Measurements from ENCODE around the gene ACER3. TPM values are rescaled to one million over a fixed set of nuclear protein-coding genes. Genes with fewer than 3 reads are reported as not detected.

Gene ACER3
- total RNA-seq, 1 donor from 2014 or later = 25.7 TPM

DNA sequence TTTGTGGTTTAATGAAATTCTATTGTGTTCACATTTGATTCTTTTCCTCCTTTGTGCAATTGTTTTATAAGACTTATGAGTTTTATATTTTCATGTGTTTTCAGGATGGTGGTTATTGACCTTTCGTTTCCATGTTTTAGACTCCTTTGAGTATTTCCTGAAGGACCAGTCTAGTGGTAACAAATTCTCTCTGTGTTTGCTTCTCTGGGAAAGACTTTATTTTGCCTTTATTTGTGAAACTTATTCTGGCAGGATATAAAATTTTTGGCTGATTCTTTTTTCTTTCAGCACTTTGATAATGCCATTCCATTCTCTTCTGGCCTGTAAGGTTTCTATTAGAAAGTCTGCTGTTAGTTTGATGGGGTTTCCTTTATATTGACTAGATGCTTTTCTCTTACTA is 83.5 kb downstream of the ACER3 start:
- Mint-ChIP-seq H3K4me3 (ENCODE audit: unreplicated experiment) (no peak overlapping the region), H3K9me3 (ENCODE audit: unreplicated experiment) (peaks cover 12% of the 10 kb centered on the region), H3K4me1 (ENCODE audit: low read depth, unreplicated experiment) (no peaks in the 10 kb centered on the region), H3K27me3 (ENCODE audit: unreplicated experiment) (no peaks in the 10 kb centered on the region), H3K36me3 (ENCODE audit: unreplicated experiment) (peaks cover 21% of the 10 kb centered on the region), H3K27ac (ENCODE audit: unreplicated experiment) (no peak overlapping the region)
- no peak for DNase-seq
- TF ChIP-seq, protein P1, sequence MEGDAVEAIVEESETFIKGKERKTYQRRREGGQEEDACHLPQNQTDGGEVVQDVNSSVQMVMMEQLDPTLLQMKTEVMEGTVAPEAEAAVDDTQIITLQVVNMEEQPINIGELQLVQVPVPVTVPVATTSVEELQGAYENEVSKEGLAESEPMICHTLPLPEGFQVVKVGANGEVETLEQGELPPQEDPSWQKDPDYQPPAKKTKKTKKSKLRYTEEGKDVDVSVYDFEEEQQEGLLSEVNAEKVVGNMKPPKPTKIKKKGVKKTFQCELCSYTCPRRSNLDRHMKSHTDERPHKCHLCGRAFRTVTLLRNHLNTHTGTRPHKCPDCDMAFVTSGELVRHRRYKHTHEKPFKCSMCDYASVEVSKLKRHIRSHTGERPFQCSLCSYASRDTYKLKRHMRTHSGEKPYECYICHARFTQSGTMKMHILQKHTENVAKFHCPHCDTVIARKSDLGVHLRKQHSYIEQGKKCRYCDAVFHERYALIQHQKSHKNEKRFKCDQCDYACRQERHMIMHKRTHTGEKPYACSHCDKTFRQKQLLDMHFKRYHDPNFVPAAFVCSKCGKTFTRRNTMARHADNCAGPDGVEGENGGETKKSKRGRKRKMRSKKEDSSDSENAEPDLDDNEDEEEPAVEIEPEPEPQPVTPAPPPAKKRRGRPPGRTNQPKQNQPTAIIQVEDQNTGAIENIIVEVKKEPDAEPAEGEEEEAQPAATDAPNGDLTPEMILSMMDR (IDR thresholded peaks at IDR 0.05; ENCODE audit: partially characterized antibody, unreplicated experiment) = no peak

DNA sequence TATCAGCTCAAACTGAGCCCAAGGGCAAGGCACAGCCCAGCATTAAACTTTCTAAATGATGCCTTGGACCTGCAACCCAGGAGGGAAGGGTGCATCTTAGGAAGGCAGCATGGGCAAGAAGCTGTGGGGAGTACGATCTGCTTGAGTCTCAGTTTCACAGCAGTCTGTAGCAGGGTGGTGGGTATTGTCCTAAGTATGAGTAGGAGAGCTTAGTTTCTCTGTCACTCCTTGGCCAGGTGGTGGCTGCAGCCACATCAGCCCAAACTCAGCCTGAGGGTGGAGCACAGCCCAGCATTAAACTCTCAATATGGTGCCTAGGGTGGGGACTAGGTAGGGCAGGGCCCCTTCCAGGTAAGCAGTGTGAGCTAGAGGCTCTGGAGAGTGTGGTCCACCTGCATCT is 85.5 kb downstream of the ACER3 start:
- DNase-seq = no peak
- Mint-ChIP-seq H3K27me3 (ENCODE audit: unreplicated experiment) (no peaks in the 10 kb centered on the region), H3K27ac (ENCODE audit: unreplicated experiment) (no peak overlapping the region), H3K9me3 (ENCODE audit: unreplicated experiment) (peaks cover 12% of the 10 kb centered on the region), H3K36me3 (ENCODE audit: unreplicated experiment) (peaks cover 21% of the 10 kb centered on the region), H3K4me3 (ENCODE audit: unreplicated experiment) (no peak overlapping the region), H3K4me1 (ENCODE audit: low read depth, unreplicated experiment) (no peaks in the 10 kb centered on the region)
- TF ChIP-seq, protein P1 (IDR thresholded peaks at IDR 0.05; ENCODE audit: partially characterized antibody, unreplicated experiment) = no peak

DNA sequence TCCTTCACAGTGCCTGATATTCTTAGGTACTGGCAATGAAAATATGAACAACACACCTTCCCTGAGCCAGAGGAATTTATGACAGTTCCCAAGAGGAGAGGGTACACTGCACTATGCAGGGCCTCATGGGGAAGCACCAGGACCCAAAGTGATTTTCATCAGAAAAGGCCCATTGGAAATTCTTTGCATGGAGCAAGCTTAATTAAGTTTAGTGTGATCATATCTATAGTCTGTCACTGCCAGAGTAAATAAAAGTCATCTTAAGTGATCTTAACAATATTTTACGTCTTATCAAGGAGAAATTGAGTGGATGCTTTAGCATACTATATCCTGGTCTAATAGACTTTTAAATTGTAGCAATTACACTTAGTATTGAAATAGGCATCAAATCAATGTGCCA is 86.5 kb downstream of the ACER3 start:
- Mint-ChIP-seq H3K27me3 (ENCODE audit: unreplicated experiment) (no peaks in the 10 kb centered on the region), H3K36me3 (ENCODE audit: unreplicated experiment) (peaks cover 21% of the 10 kb centered on the region), H3K27ac (ENCODE audit: unreplicated experiment) (no peak overlapping the region), H3K9me3 (ENCODE audit: unreplicated experiment) (peaks cover 12% of the 10 kb centered on the region), H3K4me3 (ENCODE audit: unreplicated experiment) (no peak overlapping the region), H3K4me1 (ENCODE audit: low read depth, unreplicated experiment) (no peaks in the 10 kb centered on the region)
- no peak for DNase-seq
- TF ChIP-seq, protein P1 (IDR thresholded peaks at IDR 0.05; ENCODE audit: partially characterized antibody, unreplicated experiment) = no peak

DNA sequence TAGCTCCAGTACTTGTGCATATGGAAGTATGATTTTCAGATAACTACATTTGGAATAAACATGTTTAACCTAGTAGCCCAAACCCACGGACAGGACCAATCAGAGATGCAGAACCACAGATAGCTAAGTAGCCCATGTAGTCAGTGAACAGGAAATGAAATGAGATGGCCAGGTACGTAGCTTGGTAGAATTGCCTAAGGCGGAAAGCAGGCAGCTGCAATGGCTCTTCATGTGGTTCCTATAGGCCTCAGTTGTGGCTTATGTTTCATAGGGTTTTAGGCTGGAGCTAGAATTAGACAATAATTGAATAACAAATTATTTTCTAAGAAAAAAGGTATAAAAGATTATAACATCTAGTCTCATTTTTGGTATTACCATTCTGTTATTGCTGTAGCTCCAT is 87.1 kb downstream of the ACER3 start:
- Mint-ChIP-seq H3K4me1 (ENCODE audit: low read depth, unreplicated experiment) (no peaks in the 10 kb centered on the region), H3K27me3 (ENCODE audit: unreplicated experiment) (no peaks in the 10 kb centered on the region), H3K27ac (ENCODE audit: unreplicated experiment) (no peak overlapping the region), H3K4me3 (ENCODE audit: unreplicated experiment) (no peak overlapping the region), H3K9me3 (ENCODE audit: unreplicated experiment) (peaks cover 12% of the 10 kb centered on the region), H3K36me3 (ENCODE audit: unreplicated experiment) (peaks cover 21% of the 10 kb centered on the region)
- TF ChIP-seq, protein P1 (IDR thresholded peaks at IDR 0.05; ENCODE audit: partially characterized antibody, unreplicated experiment) = no peak
- DNase-seq = no peak

DNA sequence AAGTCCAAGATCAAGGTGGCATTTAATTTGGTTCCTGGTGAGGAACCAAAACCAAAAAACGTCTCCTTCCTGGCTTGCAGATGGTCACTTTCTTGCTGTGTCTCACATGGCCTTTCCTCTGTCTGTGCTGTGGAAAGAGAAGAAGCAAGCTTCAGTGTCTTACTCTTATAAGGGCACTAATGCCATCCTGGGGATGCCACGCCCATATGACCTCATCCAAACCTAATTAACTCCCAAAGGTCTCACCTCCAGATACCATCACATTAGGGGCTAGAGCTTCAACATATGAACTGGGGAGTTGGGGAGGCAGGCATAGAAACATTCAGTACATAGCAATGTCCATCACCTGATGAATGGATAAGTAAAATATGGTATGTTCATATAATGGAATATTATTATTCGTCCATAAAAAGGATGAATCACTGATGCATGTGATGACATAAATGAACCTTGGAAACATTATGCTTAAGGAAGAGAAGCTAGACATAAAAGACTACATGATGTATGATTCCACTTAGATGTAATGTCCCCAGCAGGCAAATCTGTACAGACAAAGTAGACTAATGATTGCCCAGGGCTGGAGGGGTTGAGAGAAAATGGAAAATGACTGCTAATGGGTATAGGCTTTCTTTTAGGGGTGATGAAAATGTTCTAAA is 94.9 kb downstream of the ACER3 start:
- no peak for DNase-seq
- H3K9me3 Mint-ChIP-seq (ENCODE audit: unreplicated experiment) = peaks cover 1% of the 10 kb centered on the region
- TF ChIP-seq, protein P1 (IDR thresholded peaks at IDR 0.05; ENCODE audit: partially characterized antibody, unreplicated experiment) = no peak
- H3K4me1 Mint-ChIP-seq (ENCODE audit: low read depth, unreplicated experiment) = no peaks in the 10 kb centered on the region
- peaks cover 3% of the 10 kb centered on the region for H3K36me3 Mint-ChIP-seq (ENCODE audit: unreplicated experiment)
- H3K4me3 Mint-ChIP-seq (ENCODE audit: unreplicated experiment) = no peak overlapping the region
- no peak overlapping the region for H3K27ac Mint-ChIP-seq (ENCODE audit: unreplicated experiment)
- H3K27me3 Mint-ChIP-seq (ENCODE audit: unreplicated experiment) = peaks cover 2% of the 10 kb centered on the region

All from glutamatergic neuron (in vitro differentiated cells).